ENCODE results near the gene TAS2R1.

Gene TAS2R1

DNA sequence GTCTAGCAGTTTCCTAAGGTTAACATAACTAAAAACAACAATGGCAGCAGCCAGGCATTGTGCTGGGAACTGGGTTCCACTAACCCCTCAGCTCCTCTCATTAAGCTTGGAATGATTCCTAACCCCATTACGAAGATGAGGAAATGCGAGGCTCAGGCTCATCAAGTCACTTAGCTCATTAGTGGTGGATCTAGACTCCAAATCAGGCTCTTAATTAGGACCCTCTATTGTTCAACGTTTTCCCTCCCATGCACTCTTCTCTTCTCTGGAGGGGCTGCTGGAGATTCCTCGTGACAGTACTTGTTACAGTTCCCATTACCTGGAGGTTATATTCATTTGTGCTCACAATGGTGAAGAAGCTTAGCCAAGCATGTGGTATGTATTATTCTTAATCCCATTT, 6.5 kb downstream of the TAS2R1 start:
- Histone ChIP-seq H3K79me2 (ENCODE audit: insufficient read depth, low read length) (no peaks in the 10 kb centered on the region), H3K27me3 (ENCODE audit: insufficient read depth, low read length, poor library complexity, severe bottlenecking) (no peaks in the 10 kb centered on the region), H3K9me2 (replicated peaks; ENCODE audit: low read depth, low read length) (no peaks in the 10 kb centered on the region), H3K4me1 (ENCODE audit: insufficient read depth, low read length, poor library complexity, severe bottlenecking) (no peaks in the 10 kb centered on the region), H3K9ac (ENCODE audit: low read depth, low read length, poor library complexity, severe bottlenecking) (no peak overlapping the region), H3K4me3 (ENCODE audit: low read length, poor library complexity, severe bottlenecking) (no peak overlapping the region), H2AFZ (ENCODE audit: low read length) (no peak overlapping the region), H3F3A (ENCODE audit: low read depth) (no peaks in the 10 kb centered on the region), H3K9me3 (ENCODE audit: insufficient read depth, low read depth, low read length) (no peaks in the 10 kb centered on the region), H3K4me2 (ENCODE audit: low read depth, low read length, poor library complexity, severe bottlenecking) (no peak overlapping the region), H4K20me1 (ENCODE audit: insufficient read depth, low read length, poor library complexity, severe bottlenecking) (no peaks in the 10 kb centered on the region), H3K36me3 (ENCODE audit: insufficient read depth, low read length) (no peaks in the 10 kb centered on the region)
- no peak for TF ChIP-seq CTCF (conservative IDR thresholded peaks at IDR 0.05; ENCODE audit: low read length)
- no peak for TF ChIP-seq EZH2phosphoT487 (IDR thresholded peaks at IDR 0.05; ENCODE audit: borderline replicate concordance)

- no peaks in the 10 kb centered on the region for H3K79me2 ChIP-seq (ENCODE audit: insufficient read depth, low read length)
- no peaks in the 10 kb centered on the region for H3K4me1 ChIP-seq (ENCODE audit: insufficient read depth, low read length, poor library complexity, severe bottlenecking)
- H3K4me2 ChIP-seq (ENCODE audit: low read depth, low read length, poor library complexity, severe bottlenecking): no peak overlapping the region
- TF ChIP-seq CTCF (conservative IDR thresholded peaks at IDR 0.05; ENCODE audit: low read length): no peak
- TF ChIP-seq EZH2phosphoT487 (IDR thresholded peaks at IDR 0.05; ENCODE audit: borderline replicate concordance): no peak
- no peak overlapping the region for H3K4me3 ChIP-seq (ENCODE audit: low read length, poor library complexity, severe bottlenecking)
- no peaks in the 10 kb centered on the region for H3K27me3 ChIP-seq (ENCODE audit: insufficient read depth, low read length, poor library complexity, severe bottlenecking)
- H3K9ac ChIP-seq (ENCODE audit: low read depth, low read length, poor library complexity, severe bottlenecking): no peak overlapping the region
- H3K9me2 ChIP-seq (replicated peaks; ENCODE audit: low read depth, low read length): no peaks in the 10 kb centered on the region
- H3K9me3 ChIP-seq (ENCODE audit: insufficient read depth, low read depth, low read length): no peaks in the 10 kb centered on the region
- no peaks in the 10 kb centered on the region for H4K20me1 ChIP-seq (ENCODE audit: insufficient read depth, low read length, poor library complexity, severe bottlenecking)
- H3F3A ChIP-seq (ENCODE audit: low read depth): no peaks in the 10 kb centered on the region
- no peak overlapping the region for H2AFZ ChIP-seq (ENCODE audit: low read length)
- H3K36me3 ChIP-seq (ENCODE audit: insufficient read depth, low read length): no peaks in the 10 kb centered on the region
Measured at GRCh38 chr5:9622971-9623421, 7.2 kb downstream of the TAS2R1 start.

- no peak overlapping the region for H3K9ac ChIP-seq (ENCODE audit: low read depth, low read length, poor library complexity, severe bottlenecking)
- H3F3A ChIP-seq (ENCODE audit: low read depth): no peaks in the 10 kb centered on the region
- H4K20me1 ChIP-seq (ENCODE audit: insufficient read depth, low read length, poor library complexity, severe bottlenecking): no peaks in the 10 kb centered on the region
- H3K9me3 ChIP-seq (ENCODE audit: insufficient read depth, low read depth, low read length): no peaks in the 10 kb centered on the region
- H3K36me3 ChIP-seq (ENCODE audit: insufficient read depth, low read length): no peaks in the 10 kb centered on the region
- no peaks in the 10 kb centered on the region for H3K9me2 ChIP-seq (replicated peaks; ENCODE audit: low read depth, low read length)
- no peak overlapping the region for H3K4me2 ChIP-seq (ENCODE audit: low read depth, low read length, poor library complexity, severe bottlenecking)
- H3K27me3 ChIP-seq (ENCODE audit: insufficient read depth, low read length, poor library complexity, severe bottlenecking): no peaks in the 10 kb centered on the region
- no peaks in the 10 kb centered on the region for H3K4me1 ChIP-seq (ENCODE audit: insufficient read depth, low read length, poor library complexity, severe bottlenecking)
- no peaks in the 10 kb centered on the region for H3K79me2 ChIP-seq (ENCODE audit: insufficient read depth, low read length)
- no peak overlapping the region for H3K4me3 ChIP-seq (ENCODE audit: low read length, poor library complexity, severe bottlenecking)
- TF ChIP-seq CTCF (conservative IDR thresholded peaks at IDR 0.05; ENCODE audit: low read length) (no peak), EZH2phosphoT487 (IDR thresholded peaks at IDR 0.05; ENCODE audit: borderline replicate concordance) (no peak)
- H2AFZ ChIP-seq (ENCODE audit: low read length): no peak overlapping the region
Measured at GRCh38 chr5:9621379-9621903, 8.7 kb downstream of the TAS2R1 start.

All from Loucy (cell line).